K562 (cell line): ENCODE data around the gene FCSK. TPM values are rescaled to one million over a fixed set of nuclear protein-coding genes. Genes with fewer than 3 reads are reported as not detected.

Experiments used
- ATF7 ChIP-seq: fragments of 450-650 bp; IDR thresholded peaks from 2 replicates; pipeline ENCODE4 v1.7.1; 2014; ENCODE audit warnings: mild to moderate bottlenecking, moderate library complexity
- CHD4 ChIP-seq: fragments of 200-600 bp; sonication (generic); IDR thresholded peaks from 3 replicates; pipeline ENCODE4 v1.6.1; 2012; ENCODE audit warnings: low read depth, mild to moderate bottlenecking, mixed read lengths, low read length, inconsistent platforms; ENCODE audit not compliant: insufficient read depth, insufficient replicate concordance, poor library complexity, severe bottlenecking
- HDAC2 ChIP-seq: fragments of 450-650 bp; IDR thresholded peaks from 2 replicates; pipeline ENCODE4 v1.6.1; 2016; ENCODE audit warnings: mild to moderate bottlenecking
- L3MBTL2 ChIP-seq: fragments of 450-650 bp; IDR thresholded peaks from 2 replicates; pipeline ENCODE4 v1.6.1; 2016; ENCODE audit warnings: mild to moderate bottlenecking, moderate library complexity
- NFE2L1 ChIP-seq: fragments of 450-650 bp; IDR thresholded peaks from 2 replicates; pipeline ENCODE4 v1.6.1; 2016; ENCODE audit warnings: missing genetic modification characterization, low read depth, mild to moderate bottlenecking, missing compliant biosample characterization, moderate library complexity, borderline replicate concordance
- POLR2AphosphoS2 ChIP-seq: IDR thresholded peaks from 2 replicates; pipeline ENCODE4 v1.6.1; 2012; ENCODE audit warnings: low read length, improper control_type of control experiment
- SRSF3 ChIP-seq: fragments of 200-400 bp; formaldehyde crosslinking; IDR thresholded peaks from 2 replicates; pipeline ENCODE4 v1.6.1; 2016; ENCODE audit warnings: mild to moderate bottlenecking, low read length, moderate library complexity; ENCODE audit not compliant: insufficient read depth
- ZFX ChIP-seq: sonication (generic); formaldehyde crosslinking; IDR thresholded peaks from 2 replicates; pipeline ENCODE4 v1.8.0; 2022; ENCODE audit warnings: mild to moderate bottlenecking, missing genetic modification reagents, moderate library complexity
- polyA plus RNA-seq, 8 experiments: library from polyadenylated mRNA; depleted of rRNA in 4 of 8; stranded (reverse) in 5 of 8; unstranded in 3 of 8; fragments of >200 nt; fragmentation: Nextera tagmentation in 2 of 8; fragmentation: Illumina TruSeq in 1 of 8; extraction: Ambion mirVana in 2 of 8; extraction: Trizol in 1 of 8; gene quantifications; 2 replicates each; pipeline versions ENCODE4 v1.2.1 to v1.2.3, GENCODE V29; 2011 to 2014; ENCODE audit warnings: inconsistent platforms in 1 of 8, missing spikeins in 1 of 8
- total RNA-seq, 7 experiments: library from RNA; depleted of rRNA in 6 of 7; stranded (reverse); fragments of >200 nt in 6 of 7; fragmentation: Illumina TruSeq in 2 of 7; extraction: Trizol in 2 of 7; gene quantifications; 2 replicates each; pipeline versions ENCODE4 v1.2.1 to v1.2.3, GENCODE V29; 2011 to 2021; ENCODE audit warnings: low replicate concordance in 1 of 7
- TF ChIP-seq, protein P1 (sequence below): sonication (generic); formaldehyde crosslinking; IDR thresholded peaks from 2 replicates; pipeline ENCODE4 v1.8.0; 2022; ENCODE audit warnings: missing genetic modification reagents, mild to moderate bottlenecking, borderline replicate concordance
- TF ChIP-seq, protein P2 (sequence below), 2 experiments: IDR thresholded peaks; 2 replicates each; pipeline ENCODE4 v1.6.1; 2012; ENCODE audit warnings: improper control_type of control experiment in 2 of 2, low read depth in 2 of 2, low read length in 2 of 2, borderline replicate concordance in 1 of 2
- TF ChIP-seq, protein P3 (sequence below): fragments of 200-800 bp; sonication (Bioruptor generic); IDR thresholded peaks from 2 replicates; pipeline ENCODE4 v1.6.1; 2017; ENCODE audit warnings: missing genetic modification characterization, missing compliant biosample characterization
- TF ChIP-seq, protein P4 (sequence below): sonication (generic); IDR thresholded peaks from 2 replicates; pipeline ENCODE4 v1.6.1; 2016

Gene FCSK
- total and polyA plus RNA-seq, 9 of the 15 experiments (the other 6 are each of a cell fraction or from before 2014, with no cell fraction given): 0.92 to 18.6 (median 8.3) TPM

DNA sequence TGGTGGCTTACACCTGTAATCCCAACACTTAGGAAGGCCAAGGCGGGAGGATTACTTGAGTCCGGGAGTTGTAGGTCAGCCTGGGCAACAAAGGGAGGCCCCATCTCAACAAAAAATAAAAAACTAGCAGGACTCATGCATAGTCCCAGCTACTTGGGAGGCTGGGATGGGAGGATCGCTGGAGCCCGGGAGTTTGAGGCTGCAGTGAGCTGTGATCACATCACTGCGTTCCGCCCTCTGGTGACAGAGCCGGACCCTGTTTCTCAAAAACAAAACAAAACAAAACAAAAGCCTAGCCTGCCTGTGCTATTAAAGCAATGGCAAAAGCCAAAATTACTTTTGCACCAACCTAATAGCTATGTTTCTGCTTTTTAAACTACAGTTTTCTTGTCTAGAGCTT lies 1.5 kb downstream of the FCSK start (continued):
- TF ChIP-seq, protein P1, sequence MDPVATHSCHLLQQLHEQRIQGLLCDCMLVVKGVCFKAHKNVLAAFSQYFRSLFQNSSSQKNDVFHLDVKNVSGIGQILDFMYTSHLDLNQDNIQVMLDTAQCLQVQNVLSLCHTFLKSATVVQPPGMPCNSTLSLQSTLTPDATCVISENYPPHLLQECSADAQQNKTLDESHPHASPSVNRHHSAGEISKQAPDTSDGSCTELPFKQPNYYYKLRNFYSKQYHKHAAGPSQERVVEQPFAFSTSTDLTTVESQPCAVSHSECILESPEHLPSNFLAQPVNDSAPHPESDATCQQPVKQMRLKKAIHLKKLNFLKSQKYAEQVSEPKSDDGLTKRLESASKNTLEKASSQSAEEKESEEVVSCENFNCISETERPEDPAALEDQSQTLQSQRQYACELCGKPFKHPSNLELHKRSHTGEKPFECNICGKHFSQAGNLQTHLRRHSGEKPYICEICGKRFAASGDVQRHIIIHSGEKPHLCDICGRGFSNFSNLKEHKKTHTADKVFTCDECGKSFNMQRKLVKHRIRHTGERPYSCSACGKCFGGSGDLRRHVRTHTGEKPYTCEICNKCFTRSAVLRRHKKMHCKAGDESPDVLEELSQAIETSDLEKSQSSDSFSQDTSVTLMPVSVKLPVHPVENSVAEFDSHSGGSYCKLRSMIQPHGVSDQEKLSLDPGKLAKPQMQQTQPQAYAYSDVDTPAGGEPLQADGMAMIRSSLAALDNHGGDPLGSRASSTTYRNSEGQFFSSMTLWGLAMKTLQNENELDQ (CRISPR knock-in tag): no peak
- TF ChIP-seq L3MBTL2: no peak
- peak; percentile 64 for TF ChIP-seq HDAC2
- TF ChIP-seq, protein P2, sequence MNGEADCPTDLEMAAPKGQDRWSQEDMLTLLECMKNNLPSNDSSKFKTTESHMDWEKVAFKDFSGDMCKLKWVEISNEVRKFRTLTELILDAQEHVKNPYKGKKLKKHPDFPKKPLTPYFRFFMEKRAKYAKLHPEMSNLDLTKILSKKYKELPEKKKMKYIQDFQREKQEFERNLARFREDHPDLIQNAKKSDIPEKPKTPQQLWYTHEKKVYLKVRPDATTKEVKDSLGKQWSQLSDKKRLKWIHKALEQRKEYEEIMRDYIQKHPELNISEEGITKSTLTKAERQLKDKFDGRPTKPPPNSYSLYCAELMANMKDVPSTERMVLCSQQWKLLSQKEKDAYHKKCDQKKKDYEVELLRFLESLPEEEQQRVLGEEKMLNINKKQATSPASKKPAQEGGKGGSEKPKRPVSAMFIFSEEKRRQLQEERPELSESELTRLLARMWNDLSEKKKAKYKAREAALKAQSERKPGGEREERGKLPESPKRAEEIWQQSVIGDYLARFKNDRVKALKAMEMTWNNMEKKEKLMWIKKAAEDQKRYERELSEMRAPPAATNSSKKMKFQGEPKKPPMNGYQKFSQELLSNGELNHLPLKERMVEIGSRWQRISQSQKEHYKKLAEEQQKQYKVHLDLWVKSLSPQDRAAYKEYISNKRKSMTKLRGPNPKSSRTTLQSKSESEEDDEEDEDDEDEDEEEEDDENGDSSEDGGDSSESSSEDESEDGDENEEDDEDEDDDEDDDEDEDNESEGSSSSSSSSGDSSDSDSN (IDR thresholded peaks at IDR 0.05; ENCODE audit: borderline replicate concordance in 1 of 2, low read depth in 2 of 2, low read length in 2 of 2): no peak
- no peak for TF ChIP-seq POLR2AphosphoS2
- TF ChIP-seq ZFX (CRISPR knock-in tag): peak; percentile 41; the same call in 1 of the 2 replicates
- TF ChIP-seq CHD4: no peak
- TF ChIP-seq NFE2L1: no peak
- TF ChIP-seq, protein P3, sequence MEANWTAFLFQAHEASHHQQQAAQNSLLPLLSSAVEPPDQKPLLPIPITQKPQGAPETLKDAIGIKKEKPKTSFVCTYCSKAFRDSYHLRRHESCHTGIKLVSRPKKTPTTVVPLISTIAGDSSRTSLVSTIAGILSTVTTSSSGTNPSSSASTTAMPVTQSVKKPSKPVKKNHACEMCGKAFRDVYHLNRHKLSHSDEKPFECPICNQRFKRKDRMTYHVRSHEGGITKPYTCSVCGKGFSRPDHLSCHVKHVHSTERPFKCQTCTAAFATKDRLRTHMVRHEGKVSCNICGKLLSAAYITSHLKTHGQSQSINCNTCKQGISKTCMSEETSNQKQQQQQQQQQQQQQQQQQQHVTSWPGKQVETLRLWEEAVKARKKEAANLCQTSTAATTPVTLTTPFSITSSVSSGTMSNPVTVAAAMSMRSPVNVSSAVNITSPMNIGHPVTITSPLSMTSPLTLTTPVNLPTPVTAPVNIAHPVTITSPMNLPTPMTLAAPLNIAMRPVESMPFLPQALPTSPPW (CRISPR knock-in tag): no peak
- TF ChIP-seq, protein P4, sequence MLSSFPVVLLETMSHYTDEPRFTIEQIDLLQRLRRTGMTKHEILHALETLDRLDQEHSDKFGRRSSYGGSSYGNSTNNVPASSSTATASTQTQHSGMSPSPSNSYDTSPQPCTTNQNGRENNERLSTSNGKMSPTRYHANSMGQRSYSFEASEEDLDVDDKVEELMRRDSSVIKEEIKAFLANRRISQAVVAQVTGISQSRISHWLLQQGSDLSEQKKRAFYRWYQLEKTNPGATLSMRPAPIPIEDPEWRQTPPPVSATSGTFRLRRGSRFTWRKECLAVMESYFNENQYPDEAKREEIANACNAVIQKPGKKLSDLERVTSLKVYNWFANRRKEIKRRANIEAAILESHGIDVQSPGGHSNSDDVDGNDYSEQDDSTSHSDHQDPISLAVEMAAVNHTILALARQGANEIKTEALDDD: no peak
- TF ChIP-seq ATF7: peak; percentile 42; the same call in 1 of the 2 replicates
- TF ChIP-seq SRSF3: no peak
